ENCODE data around the gene DOCK3. TPM values are rescaled to one million over a fixed set of nuclear protein-coding genes. Genes with fewer than 3 reads are reported as not detected.
"Not testable (repeated sequence)": the region's sequence is repeated elsewhere in the genome, so short reads cannot be mapped to it uniquely, and the experiment has no call there.

The DOCK3 gene
- total and polyA plus RNA-seq, 10 of the 15 experiments (the other 5 are each of a cell fraction or from before 2014, with no cell fraction given): 0.02 to 0.52 (median 0.04) TPM; not detected in 5

DNA sequence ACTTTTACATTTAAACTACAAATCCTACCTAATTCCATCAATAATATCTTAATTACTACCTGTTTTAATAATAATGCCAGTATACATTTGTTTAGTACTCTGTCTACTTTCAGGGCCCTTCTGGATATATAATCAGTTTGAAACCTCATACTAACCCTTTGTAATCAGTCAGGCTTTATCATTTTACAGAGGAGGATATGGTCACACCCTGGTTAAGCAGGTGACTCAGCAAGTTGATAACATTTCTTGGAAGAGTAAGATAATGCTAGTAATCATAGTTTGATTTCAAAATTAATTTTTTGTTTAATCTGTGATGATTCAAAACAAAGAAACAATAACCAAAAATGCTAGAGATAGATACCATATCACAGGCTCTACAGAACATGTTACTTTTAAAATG lies 502.2 kb downstream of the DOCK3 start:
- no TSS peak for BruUV-seq (replicated peaks)
- Histone ChIP-seq H3K9me3 (replicated peaks; ENCODE audit: control insufficient read depth, insufficient read depth, low read length) (peaks cover 2% of the 10 kb centered on the region; the same call in 2 of the 3 replicates), H3K79me2 (ENCODE audit: control insufficient read depth, insufficient read depth, low read length) (no peaks in the 10 kb centered on the region), H2AFZ (ENCODE audit: control insufficient read depth, low read depth, low read length) (no peak overlapping the region), H4K20me1 (ENCODE audit: control insufficient read depth, insufficient read depth) (no peaks in the 10 kb centered on the region), H3K27ac (ENCODE audit: control insufficient read depth, insufficient read depth) (no peak overlapping the region), H3K4me3 (no peak overlapping the region), H3K4me2 (ENCODE audit: control insufficient read depth, insufficient read depth) (no peak overlapping the region), H3K4me1 (ENCODE audit: control insufficient read depth, insufficient read depth, low read length) (no peaks in the 10 kb centered on the region), H3K36me3 (ENCODE audit: control insufficient read depth in 2 of 2, insufficient read depth in 2 of 2, low read length in 1 of 2) (no peaks in the 10 kb centered on the region), H3K27me3 (replicated peaks in 1 of 2; ENCODE audit: control insufficient read depth in 2 of 2, insufficient read depth in 2 of 2, low read length in 1 of 2) (no peaks in the 10 kb centered on the region), H3K9ac (ENCODE audit: control insufficient read depth, insufficient read depth, low read length) (no peak overlapping the region)
- CTCF ChIA-PET: no interaction called here
- DNase-seq (ENCODE audit: low read depth, low spot score): no peak
- no peak for TF ChIP-seq RAD51 (IDR thresholded peaks at IDR 0.05)
- no peak for TF ChIP-seq MYB (IDR thresholded peaks at IDR 0.05; ENCODE audit: borderline replicate concordance, low read depth, low read length)
- no peak for TF ChIP-seq ZBED1 (IDR thresholded peaks at IDR 0.05; ENCODE audit: borderline replicate concordance)
- TF ChIP-seq MXI1 (IDR thresholded peaks at IDR 0.05; ENCODE audit: low read depth, low read length): no peak
- no peak for TF ChIP-seq RELA (IDR thresholded peaks at IDR 0.05; ENCODE audit: borderline replicate concordance, partially characterized antibody)
- RAD21 ChIA-PET (ENCODE audit: unreplicated experiment): no interaction called here
- in situ Hi-C loops (cut with MboI): no loop called here
- no peak for FAIRE-seq
- SMC1A ChIA-PET (ENCODE audit: uncharacterized antibody, unreplicated experiment): no interaction called here
- intact Hi-C loops (cut with micrococcal nuclease; ENCODE audit: unreplicated experiment): no loop called here
- POLR2A ChIA-PET: no interaction called here
- ATAC-seq: no peak

DNA sequence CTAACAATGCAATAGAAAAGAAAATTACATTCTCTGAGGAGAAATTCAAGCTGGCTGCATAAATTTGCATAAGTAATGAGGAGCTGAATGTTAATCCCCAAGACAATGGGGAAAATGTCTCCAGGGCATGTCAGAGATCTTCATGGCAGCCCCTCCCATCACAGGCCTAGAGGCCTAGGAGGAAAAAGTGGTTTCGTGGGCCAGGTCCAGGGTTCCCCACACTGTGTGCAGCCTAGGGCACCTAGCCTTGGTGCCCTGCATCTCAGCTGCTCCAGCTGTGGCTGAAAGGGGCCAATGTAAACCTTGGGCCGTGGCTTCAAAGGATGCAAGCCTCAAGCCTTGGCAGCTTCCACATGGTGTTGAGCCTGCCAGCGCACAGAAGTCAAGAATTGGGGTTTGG lies 511.7 kb downstream of the DOCK3 start:
- CTCF ChIA-PET; H3K4me1 ChIP-seq (ENCODE audit: control insufficient read depth, insufficient read depth, low read length); H3K36me3 ChIP-seq (ENCODE audit: control insufficient read depth in 2 of 2, insufficient read depth in 2 of 2, low read length in 1 of 2); ATAC-seq; SMC1A ChIA-PET (ENCODE audit: uncharacterized antibody, unreplicated experiment); RAD21 ChIA-PET (ENCODE audit: unreplicated experiment); POLR2A ChIA-PET; H3K4me2 ChIP-seq (ENCODE audit: control insufficient read depth, insufficient read depth); FAIRE-seq; H3K9me3 ChIP-seq (replicated peaks; ENCODE audit: control insufficient read depth, insufficient read depth, low read length); H3K4me3 ChIP-seq; BruUV-seq (replicated peaks); H3K9ac ChIP-seq (ENCODE audit: control insufficient read depth, insufficient read depth, low read length); H2AFZ ChIP-seq (ENCODE audit: control insufficient read depth, low read depth, low read length); H3K27ac ChIP-seq (ENCODE audit: control insufficient read depth, insufficient read depth); in situ Hi-C loops (cut with MboI); DNase-seq (ENCODE audit: low read depth, low spot score); H3K79me2 ChIP-seq (ENCODE audit: control insufficient read depth, insufficient read depth, low read length); intact Hi-C loops (cut with micrococcal nuclease; ENCODE audit: unreplicated experiment); H4K20me1 ChIP-seq (ENCODE audit: control insufficient read depth, insufficient read depth); H3K27me3 ChIP-seq (replicated peaks in 1 of 2; ENCODE audit: control insufficient read depth in 2 of 2, insufficient read depth in 2 of 2, low read length in 1 of 2): not testable (repeated sequence)
- WGBS (ENCODE audit: insufficient coverage, insufficient replicate concordance, low lambda C conversion rate, missing lambda C conversion rate): 16% methylated on average over 3 of the region's 3 CpGs
